Gastroesophageal sphincter (tissue), 4 donors: ENCODE data around the gene STARD3. TPM values are rescaled to one million over a fixed set of nuclear protein-coding genes. Genes with fewer than 3 reads are reported as not detected.

Source experiments
- ATAC-seq: fragments of 150-250 bp; one replicate; pipeline ENCODE4 v1.9.1; 2016; ENCODE audit warnings: mild to moderate bottlenecking, moderate library complexity
- H3K27ac ChIP-seq, 4 donors: fragments of 200-600 bp; sonication (generic) in 3 of 4; 1 replicate in 3 of 4; 2 replicates in 1 of 4; pipeline ENCODE4 v1.5.1; 2016 to 2019
- H3K27me3 ChIP-seq: fragments of 200-600 bp; sonication (generic); one replicate; pipeline ENCODE4 v1.5.1; 2019
- H3K36me3 ChIP-seq, 2 donors: fragments of 200-600 bp; sonication (generic); one replicate each; pipeline ENCODE4 v1.5.1; 2019; ENCODE audit warnings: control low read depth in 1 of 2
- H3K4me1 ChIP-seq, 3 donors: fragments of 200-600 bp; sonication (generic); 1 replicate in 2 of 3; 2 replicates in 1 of 3; pipeline ENCODE4 v1.5.1; 2016 to 2019; ENCODE audit warnings: control low read depth in 2 of 3
- H3K4me3 ChIP-seq, 2 donors: fragments of 200-600 bp; sonication (generic); one replicate each; pipeline ENCODE4 v1.5.1; 2019; ENCODE audit warnings: mild to moderate bottlenecking in 1 of 2, moderate library complexity in 1 of 2
- H3K9me3 ChIP-seq, 3 donors: fragments of 200-600 bp; sonication (generic); one replicate each; pipeline ENCODE4 v1.5.1; 2017 to 2019; ENCODE audit warnings: control low read depth in 2 of 3
- EP300 ChIP-seq: sonication (generic); formaldehyde crosslinking; IDR thresholded peaks from one replicate; pipeline ENCODE4 v1.6.1; 2017; ENCODE audit warnings: antibody characterized with exemption, mild to moderate bottlenecking
- POLR2A ChIP-seq, 2 donors: fragments of 450-650 bp; IDR thresholded peaks; one replicate each; pipeline ENCODE4 v1.6.1; 2017; ENCODE audit warnings: antibody characterized with exemption in 2 of 2, mild to moderate bottlenecking in 2 of 2, moderate library complexity in 1 of 2
- POLR2AphosphoS5 ChIP-seq: sonication (generic); formaldehyde crosslinking; IDR thresholded peaks from one replicate; pipeline ENCODE4 v1.6.1; 2017; ENCODE audit warnings: antibody characterized with exemption
- WGBS, 2 donors: methylation state at CpG; one replicate each; pipeline ENCODE4 v1.1.5; 2018; ENCODE audit warnings: low coverage in 1 of 2; 5-methylcytosine and 5-hydroxymethylcytosine counted together
- total RNA-seq, 4 donors: library from RNA; depleted of rRNA; stranded (reverse); fragments of >200 nt; gene quantifications; one replicate each; pipeline ENCODE4 v1.1.0, GENCODE V29; 2016
- TF ChIP-seq, protein P1 (sequence below), 4 experiments: fragments of 200-600 bp in 2 of 4; fragments of 450-650 bp in 2 of 4; sonication (generic) in 1 of 4; IDR thresholded peaks; one replicate each; pipeline ENCODE4 v1.5.1; 2017 to 2019; ENCODE audit warnings: antibody characterized with exemption in 4 of 4, mild to moderate bottlenecking in 2 of 4, moderate library complexity in 2 of 4

STARD3 gene
- total RNA-seq, 4 donors from 2014 or later, result 24.5 to 41.4 (median 27.5) TPM

DNA sequence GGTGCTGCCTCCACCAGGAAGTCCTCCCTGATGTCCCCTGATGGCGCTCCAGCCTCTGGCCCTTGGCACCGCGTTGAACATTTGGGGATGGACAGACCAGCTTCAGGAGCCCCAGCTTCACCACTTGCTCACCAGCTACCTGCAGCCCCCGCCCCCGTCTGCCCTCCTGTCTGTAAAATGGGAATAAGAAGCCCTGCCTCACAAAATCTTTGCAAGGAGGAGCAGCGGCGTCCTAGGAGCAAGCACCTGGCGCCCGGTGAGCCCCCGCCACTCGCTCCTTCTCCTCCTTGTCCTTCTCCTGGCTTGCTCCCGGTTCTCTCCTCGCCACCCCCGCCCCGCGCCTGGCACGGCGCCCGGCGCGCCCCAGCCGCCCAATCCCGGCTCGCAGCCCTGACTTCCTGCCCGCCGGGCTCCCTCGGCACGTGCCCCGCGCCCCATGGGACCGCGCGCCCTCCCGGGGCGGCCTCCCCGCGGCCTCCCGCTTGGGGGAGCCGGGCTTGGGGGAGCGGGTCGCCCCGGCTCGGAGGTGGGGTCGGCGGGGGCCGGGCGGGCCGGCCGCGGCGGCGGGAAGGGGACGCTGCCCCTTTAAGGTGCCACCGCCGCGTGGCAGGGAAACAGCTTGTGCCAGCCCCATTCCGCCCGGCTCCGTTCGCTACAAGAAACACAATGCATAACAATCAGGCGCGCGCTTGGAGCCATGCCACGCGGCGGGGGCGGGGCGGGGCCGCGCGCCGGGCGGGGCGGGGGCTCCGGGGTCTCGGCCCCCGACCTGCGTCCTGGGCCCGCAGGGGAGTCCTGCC lies 19.3 kb upstream of the STARD3 start:
- Histone ChIP-seq H3K27ac (peak overlapping the region in 3 of 4 donors; percentile 61 to 73 (median 69)), H3K4me3 (peak overlapping the region; percentile 51 to 70), H3K9me3 (no peaks in the 10 kb centered on the region), H3K4me1 (peaks cover 0 to 29% (median 8%) of the 10 kb centered on the region in 3 donors), H3K27me3 (peaks cover 52% of the 10 kb centered on the region), H3K36me3 (no peaks in the 10 kb centered on the region)
- TF ChIP-seq POLR2A (IDR thresholded peaks at IDR 0.05) (no peak), POLR2AphosphoS5 (no peak), EP300 (no peak)
- TF ChIP-seq, protein P1, sequence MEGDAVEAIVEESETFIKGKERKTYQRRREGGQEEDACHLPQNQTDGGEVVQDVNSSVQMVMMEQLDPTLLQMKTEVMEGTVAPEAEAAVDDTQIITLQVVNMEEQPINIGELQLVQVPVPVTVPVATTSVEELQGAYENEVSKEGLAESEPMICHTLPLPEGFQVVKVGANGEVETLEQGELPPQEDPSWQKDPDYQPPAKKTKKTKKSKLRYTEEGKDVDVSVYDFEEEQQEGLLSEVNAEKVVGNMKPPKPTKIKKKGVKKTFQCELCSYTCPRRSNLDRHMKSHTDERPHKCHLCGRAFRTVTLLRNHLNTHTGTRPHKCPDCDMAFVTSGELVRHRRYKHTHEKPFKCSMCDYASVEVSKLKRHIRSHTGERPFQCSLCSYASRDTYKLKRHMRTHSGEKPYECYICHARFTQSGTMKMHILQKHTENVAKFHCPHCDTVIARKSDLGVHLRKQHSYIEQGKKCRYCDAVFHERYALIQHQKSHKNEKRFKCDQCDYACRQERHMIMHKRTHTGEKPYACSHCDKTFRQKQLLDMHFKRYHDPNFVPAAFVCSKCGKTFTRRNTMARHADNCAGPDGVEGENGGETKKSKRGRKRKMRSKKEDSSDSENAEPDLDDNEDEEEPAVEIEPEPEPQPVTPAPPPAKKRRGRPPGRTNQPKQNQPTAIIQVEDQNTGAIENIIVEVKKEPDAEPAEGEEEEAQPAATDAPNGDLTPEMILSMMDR (IDR thresholded peaks at IDR 0.05), result no peak
- WGBS, 2 donors, result no CpG with 5 or more reads among the region's 79 CpGs
- ATAC-seq, result peak; percentile 54

DNA sequence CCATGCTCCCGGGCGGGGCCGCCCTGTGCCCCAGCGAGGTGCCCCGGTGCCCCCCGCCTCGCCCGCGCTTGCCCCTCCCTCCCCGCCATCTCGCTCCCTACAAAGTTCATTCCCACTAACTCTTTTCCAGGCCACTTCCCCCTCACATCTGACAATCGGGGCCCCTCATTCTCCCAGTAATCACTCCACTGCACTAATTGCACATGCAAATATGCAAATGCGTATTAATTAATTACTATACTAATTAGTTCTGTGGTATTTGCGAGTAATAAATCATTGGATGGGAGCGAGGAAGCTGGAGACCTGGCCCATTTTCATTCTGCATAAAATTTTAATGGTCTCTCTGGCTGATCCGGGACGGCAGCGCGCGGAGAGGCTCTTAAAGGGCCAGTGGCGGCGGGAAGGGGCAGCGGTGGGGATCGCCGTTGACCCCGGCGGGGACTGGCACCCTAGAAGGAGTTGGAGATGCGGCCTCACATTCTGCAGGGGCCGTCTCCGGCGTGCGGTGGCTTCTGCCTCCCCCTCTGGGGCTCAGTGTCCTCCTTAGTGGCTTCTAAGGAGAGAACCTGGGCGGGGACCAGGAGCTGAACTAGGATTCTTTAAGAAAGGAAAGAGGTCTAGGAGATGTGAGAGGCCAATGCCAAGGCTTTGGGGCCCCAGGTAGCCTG lies 18.6 kb upstream of the STARD3 start:
- Histone ChIP-seq H3K4me3 (peak overlapping the region; percentile 51 to 70), H3K27me3 (peaks cover 45% of the 10 kb centered on the region), H3K36me3 (no peaks in the 10 kb centered on the region), H3K9me3 (no peaks in the 10 kb centered on the region), H3K4me1 (peaks cover 0 to 33% (median 8%) of the 10 kb centered on the region in 3 donors), H3K27ac (peak overlapping the region in 3 of 4 donors; percentile 61 to 73 (median 69))
- no peak for TF ChIP-seq POLR2AphosphoS5
- TF ChIP-seq, protein P1 (IDR thresholded peaks at IDR 0.05), result no peak
- TF ChIP-seq POLR2A (IDR thresholded peaks at IDR 0.05), result no peak
- no peak for TF ChIP-seq EP300
- ATAC-seq, result no peak
- 0 to 1% methylated on average over 6 to 7 of the region's 33 CpGs for WGBS, 2 donors

DNA sequence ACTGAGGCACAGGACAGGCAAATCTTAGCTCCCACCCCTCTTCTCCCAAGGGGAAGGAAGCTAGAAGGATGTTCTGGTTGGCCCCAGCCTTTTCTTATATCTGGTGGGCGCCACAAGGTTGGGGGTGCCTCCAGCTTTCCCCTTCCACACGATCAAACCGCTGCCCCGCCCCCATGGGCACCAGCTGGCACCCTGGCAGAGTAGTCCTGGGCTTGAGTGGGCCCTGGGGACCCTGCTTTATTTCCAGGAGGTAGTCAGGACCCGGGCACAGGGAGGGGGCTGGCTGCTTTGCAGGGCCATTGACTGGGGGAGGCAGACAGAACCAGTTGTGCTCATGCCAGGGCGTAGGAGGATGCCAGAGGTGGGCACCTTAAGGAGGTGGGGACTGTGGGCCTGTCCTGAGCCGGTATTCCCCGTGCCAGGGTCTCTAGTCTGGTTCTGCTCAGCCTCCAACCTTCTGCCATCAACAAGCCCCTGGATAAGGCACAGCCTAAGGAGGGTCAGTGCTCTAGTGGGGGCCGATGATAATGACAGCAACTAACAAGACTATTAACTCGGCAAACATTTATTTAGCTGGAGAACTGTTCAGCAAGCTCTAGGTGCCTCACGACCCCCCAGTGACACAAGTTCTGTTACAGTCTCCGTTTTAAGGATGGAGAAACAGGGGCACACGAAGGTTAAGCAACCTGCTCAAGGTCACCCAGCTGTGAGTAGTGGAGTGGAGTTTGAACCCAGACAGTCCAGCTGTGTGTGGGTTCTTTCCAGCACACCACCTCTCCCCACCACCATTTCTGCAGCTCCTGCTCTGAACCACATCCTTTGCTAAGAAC lies 17.8 kb upstream of the STARD3 start:
- H3K4me1 ChIP-seq, result peaks cover 0 to 38% (median 8%) of the 10 kb centered on the region in 3 donors
- no peak for TF ChIP-seq EP300
- TF ChIP-seq POLR2AphosphoS5, result no peak
- no peak for TF ChIP-seq POLR2A (IDR thresholded peaks at IDR 0.05)
- TF ChIP-seq, protein P1 (IDR thresholded peaks at IDR 0.05), result no peak
- no peak overlapping the region for H3K27ac ChIP-seq
- no peaks in the 10 kb centered on the region for H3K9me3 ChIP-seq
- H3K4me3 ChIP-seq, result no peak overlapping the region
- peaks cover 43% of the 10 kb centered on the region for H3K27me3 ChIP-seq
- no peak for ATAC-seq
- no peaks in the 10 kb centered on the region for H3K36me3 ChIP-seq
- 59% methylated on average over 5 of the region's 13 CpGs; no CpG with 5 or more reads in 1 of the 2 donors for WGBS, 2 donors

DNA sequence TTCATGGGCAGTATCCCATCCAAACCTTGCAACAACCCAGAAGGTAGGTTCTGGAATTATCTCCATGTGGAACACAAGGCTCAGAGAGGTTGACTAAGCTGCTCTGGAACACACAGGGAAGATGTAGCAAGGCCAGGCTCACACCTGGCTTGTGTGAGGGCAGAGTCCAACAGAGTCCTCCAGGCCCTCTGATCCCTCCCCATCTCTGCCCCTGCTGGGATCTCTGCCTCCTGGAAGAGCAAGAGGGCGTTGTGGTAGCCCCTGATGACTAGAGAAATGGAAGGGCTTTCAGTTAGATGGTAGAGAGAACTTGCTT lies 17.2 kb upstream of the STARD3 start:
- Histone ChIP-seq H3K27ac (no peak overlapping the region), H3K27me3 (peaks cover 43% of the 10 kb centered on the region), H3K4me1 (peaks cover 0 to 38% (median 8%) of the 10 kb centered on the region in 3 donors), H3K36me3 (no peaks in the 10 kb centered on the region), H3K9me3 (no peaks in the 10 kb centered on the region), H3K4me3 (no peak overlapping the region)
- ATAC-seq, result no peak
- 60% methylated on average over 1 of the region's 1 CpG; no CpG with 5 or more reads in 1 of the 2 donors for WGBS, 2 donors
- TF ChIP-seq POLR2AphosphoS5 (no peak), EP300 (no peak), POLR2A (IDR thresholded peaks at IDR 0.05) (no peak)
- TF ChIP-seq, protein P1 (IDR thresholded peaks at IDR 0.05), result no peak
